KOPT-K1 (cell line): ENCODE measurements around the gene TMIE.

Source experiments
- H3K27ac ChIP-seq: fragments of 200-600 bp; sonication (generic); 2 replicates; pipeline ENCODE4 v1.5.1; 2016; ENCODE audit warnings: antibody characterized with exemption, mild to moderate bottlenecking, low read depth, low read length; ENCODE audit not compliant: poor library complexity, severe bottlenecking
- H3K36me3 ChIP-seq: fragments of 200-600 bp; sonication (generic); 2 replicates; pipeline ENCODE4 v1.5.1; 2017; ENCODE audit warnings: antibody characterized with exemption, mild to moderate bottlenecking, low read length, moderate library complexity; ENCODE audit not compliant: insufficient read depth
- H3K9me3 ChIP-seq: fragments of 200-600 bp; sonication (generic); 2 replicates; pipeline ENCODE4 v1.5.1; 2017; ENCODE audit warnings: antibody characterized with exemption, low read length, mild to moderate bottlenecking; ENCODE audit not compliant: insufficient read depth, poor library complexity, severe bottlenecking

Gene TMIE

GRCh38 chr3:46715507-46716175, 14.4 kb downstream of the TMIE start:
- Histone ChIP-seq H3K27ac (no peak overlapping the region), H3K36me3 (no peaks in the 10 kb centered on the region), H3K9me3 (no peaks in the 10 kb centered on the region)

GRCh38 chr3:46716461-46717441, 15.6 kb downstream of the TMIE start:
- Histone ChIP-seq H3K27ac (no peak overlapping the region), H3K9me3 (no peaks in the 10 kb centered on the region), H3K36me3 (no peaks in the 10 kb centered on the region)

DNA sequence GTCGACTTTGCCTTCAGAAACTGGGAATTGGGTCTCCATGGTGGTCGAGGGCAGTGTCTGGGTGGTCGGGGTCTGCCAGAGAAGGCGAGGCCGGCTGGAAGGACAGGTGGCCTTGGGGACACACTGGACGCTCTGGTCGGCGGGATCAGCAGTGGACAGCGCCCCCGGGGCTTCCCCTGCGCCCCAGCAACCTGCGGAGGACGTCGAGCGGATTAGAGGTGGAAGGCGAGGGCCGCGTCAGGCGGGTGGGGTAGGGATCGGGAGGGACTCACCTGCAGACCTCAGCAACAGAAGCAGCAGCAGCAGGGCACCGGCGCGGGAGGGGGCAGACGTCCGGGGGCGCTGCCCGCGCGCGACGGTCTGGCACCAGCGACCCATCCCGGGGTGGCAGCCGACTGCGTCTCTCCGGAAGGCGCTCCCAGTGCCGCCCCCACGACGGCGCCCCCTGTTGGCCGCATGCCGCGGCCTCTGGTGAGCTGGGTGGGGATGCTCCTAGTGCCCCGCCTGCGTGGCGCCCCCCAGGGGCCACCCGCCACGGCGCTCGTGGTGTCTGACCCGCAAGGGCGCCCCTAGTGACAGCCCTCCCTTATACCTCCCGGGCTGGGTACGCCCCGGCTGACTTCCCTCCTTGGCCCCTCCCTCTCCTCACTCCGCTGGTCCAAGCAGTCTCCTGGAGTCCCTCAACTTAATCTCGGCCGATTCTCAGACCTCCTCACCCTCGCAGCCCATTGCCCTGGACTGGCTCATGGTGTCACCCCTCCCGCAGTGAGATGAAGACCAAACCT, 16.4 kb downstream of the TMIE start, which contains the start of gene PRSS50:
PRSS50 (minus strand) TSS at position 423 of the 785 bp plus-strand sequence; CDS start at position 378, 45 bp downstream.
- Histone ChIP-seq H3K9me3 (no peaks in the 10 kb centered on the region), H3K36me3 (no peaks in the 10 kb centered on the region), H3K27ac (no peak within 1 kb of the TSS)

DNA sequence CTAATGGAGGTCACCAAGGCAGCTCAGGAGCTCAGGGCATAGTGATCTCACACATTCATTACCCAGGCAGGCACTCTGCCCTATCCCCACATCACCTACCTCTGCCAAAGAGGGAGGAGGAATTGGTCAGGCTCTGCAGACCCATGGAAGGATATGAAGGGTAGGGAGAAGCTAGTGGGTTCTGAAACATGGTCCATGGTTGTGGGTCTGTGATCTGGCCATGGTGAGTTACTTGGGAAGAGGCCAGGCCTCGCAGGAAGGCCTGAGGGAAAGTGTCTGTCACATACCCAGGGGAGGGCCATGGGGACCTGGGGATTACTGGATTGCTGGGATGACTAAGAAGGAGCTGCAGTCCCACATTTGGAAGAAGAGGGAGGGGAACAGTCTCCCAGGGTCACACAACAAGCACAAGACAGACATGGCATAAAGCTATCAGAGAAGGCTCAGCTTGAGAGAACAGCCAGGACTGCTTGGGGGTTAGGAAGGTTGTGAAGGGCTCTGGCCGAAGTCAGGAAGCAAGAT, 17.9 kb downstream of the TMIE start:
- no peaks in the 10 kb centered on the region for H3K36me3 ChIP-seq
- no peak overlapping the region for H3K27ac ChIP-seq
- no peaks in the 10 kb centered on the region for H3K9me3 ChIP-seq

DNA sequence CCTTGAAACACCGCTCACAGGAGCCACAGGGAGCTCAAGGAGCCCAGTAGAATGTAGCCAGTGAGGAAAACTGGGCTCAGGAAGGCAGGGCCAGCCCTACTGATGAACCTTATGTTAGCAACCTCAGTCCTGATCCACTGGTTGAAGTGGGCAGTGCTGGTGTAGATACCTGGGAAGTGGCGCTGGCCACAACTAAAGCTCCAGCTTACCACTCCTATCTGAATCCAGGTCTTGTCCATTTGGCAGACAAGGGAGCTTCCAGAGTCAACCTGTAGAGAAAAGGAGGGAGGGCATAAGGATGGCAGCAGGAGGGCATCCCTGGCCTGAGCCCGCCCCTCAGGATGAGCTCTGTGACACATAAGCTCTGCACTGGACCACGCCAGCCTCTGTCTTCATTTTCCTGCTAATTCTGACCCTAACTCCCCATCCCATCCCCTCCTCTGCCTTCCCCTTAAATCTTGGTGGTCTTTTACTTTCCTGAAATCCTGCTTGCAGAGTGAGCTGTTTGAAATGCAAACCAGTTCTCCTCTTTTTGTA, 18.6 kb downstream of the TMIE start:
- no peaks in the 10 kb centered on the region for H3K9me3 ChIP-seq
- no peak overlapping the region for H3K27ac ChIP-seq
- no peaks in the 10 kb centered on the region for H3K36me3 ChIP-seq

DNA sequence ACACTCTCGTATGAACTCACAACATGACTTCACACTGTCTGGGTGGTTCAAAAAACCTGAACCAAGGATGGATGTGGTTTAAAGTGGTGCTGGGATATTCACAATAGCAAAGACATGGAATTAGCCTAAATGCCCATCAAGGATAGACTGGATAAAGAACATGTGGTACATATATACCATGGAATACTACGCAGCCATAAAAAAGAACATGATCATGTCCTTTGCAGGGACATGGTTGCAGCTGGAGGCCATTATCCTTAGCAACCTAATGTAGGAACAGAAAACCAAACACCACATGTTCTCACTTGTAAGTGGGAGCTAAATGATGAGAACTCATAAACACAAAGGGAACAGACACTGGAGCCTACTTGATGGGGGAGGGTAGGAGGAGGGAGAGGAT, 19.8 kb downstream of the TMIE start:
- Histone ChIP-seq H3K27ac (no peak overlapping the region), H3K36me3 (no peaks in the 10 kb centered on the region), H3K9me3 (no peaks in the 10 kb centered on the region)

DNA sequence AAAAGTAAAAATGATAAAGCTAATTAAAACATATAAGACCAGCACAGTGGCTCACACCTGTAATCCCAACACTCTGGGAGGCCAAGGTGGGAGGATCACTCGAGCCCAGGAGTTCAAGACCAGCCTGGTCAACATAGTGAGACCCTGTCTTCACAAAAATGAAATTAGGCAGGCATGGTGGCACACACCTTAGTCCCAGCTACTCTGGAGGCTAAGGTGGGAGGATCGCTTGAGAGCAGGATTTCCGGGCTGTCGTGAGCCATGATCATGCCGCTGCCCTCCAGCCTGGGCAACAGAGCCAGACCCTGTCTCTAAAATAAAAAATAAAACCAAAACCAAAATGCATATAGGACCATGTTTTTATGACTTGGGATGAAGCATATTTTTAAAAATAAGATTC, 21.3 kb downstream of the TMIE start:
- Histone ChIP-seq H3K36me3 (no peaks in the 10 kb centered on the region), H3K27ac (no peak overlapping the region), H3K9me3 (no peaks in the 10 kb centered on the region)

DNA sequence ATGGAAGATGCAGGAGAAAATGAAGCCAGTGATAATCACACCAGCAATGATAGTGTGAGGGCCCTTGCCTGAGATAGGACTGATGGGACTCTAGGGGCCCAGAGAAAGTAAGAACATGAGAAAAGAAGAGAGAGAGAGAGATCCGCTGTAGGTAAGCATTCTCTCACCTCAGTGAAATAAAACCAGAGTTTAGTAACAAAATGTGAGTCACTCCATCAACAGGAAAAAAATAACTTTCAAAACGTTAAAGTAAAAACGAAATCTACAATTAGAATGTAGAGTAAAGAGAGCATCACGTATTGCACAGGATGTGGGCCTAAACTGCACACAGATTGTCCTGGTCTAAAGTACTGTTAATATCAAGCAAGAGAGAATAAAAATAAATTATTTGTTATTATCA, 23.2 kb downstream of the TMIE start:
- Histone ChIP-seq H3K36me3 (no peaks in the 10 kb centered on the region), H3K27ac (no peak overlapping the region), H3K9me3 (no peaks in the 10 kb centered on the region)

DNA sequence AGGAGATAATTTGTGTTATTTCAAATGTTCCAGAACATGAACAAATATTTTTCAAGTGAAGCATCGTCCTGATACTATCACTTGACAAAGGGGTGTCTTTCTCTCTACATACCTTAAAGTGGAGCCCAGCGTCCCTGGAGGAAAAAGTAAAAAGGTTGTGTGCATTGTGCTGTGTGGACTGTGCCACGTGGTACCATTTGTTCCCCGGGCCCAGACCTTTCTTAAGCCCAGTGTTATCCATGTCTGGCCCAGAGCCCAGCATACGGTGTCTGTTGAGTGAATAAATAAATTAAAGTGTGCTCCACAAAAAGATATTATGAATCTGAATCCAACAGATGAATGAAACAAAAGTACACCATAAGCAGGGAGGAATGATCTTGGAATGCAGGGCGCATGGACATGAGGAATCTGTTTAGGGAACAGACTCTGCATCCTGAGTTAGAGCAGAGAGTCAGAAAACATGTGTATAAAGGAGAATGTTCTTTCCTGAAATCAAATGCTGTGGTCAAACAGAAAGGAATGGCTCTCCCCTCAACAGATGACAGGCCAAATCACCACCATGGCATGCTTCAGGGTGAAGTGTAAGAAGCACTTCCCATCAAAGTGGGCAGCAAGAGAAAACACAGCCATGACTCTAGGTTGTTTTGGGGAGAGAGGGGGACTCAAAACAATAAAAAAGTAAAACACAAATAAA, 24.6 kb downstream of the TMIE start:
- H3K27ac ChIP-seq, result no peak overlapping the region
- no peaks in the 10 kb centered on the region for H3K9me3 ChIP-seq
- no peaks in the 10 kb centered on the region for H3K36me3 ChIP-seq

DNA sequence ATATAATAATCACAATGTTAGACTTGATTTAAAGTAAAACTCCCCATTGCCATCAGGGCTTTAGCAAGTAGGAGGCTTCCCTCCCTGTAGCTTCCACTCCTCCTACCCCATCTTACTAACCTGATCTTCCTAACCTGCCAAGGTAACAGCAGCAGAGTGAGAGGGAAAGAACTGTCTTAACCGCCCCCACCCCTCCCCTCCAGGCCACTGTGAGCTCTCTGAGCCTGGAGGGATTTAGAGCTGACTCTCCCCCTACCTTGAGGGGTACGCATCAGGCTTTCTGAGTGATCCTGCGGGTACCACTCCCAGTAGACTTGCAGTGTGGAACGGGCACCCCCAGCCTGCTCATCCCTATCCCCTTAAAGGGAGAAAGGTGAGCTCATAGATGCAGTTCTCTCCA, 27.8 kb downstream of the TMIE start:
- no peak overlapping the region for H3K27ac ChIP-seq
- no peaks in the 10 kb centered on the region for H3K9me3 ChIP-seq
- H3K36me3 ChIP-seq, result no peaks in the 10 kb centered on the region

DNA sequence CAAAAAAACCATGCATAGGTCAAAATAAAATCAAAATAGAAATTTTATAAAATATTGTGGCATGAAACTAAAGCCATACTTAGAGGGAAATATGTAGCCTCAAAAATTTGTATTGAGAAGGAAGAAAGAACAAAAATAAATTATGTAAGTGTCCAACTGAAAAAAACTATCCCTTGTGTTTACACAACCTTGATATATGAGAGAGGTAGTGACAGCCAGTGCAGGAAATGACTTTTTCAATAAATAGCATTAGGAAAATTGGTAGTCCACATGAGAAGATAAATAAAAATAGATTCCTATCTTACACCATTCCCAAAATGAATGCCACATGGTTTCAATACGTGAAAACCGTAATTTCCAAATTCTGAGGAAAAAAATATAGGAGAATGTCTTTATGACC, 29.6 kb downstream of the TMIE start:
- H3K27ac ChIP-seq, result no peak overlapping the region
- H3K36me3 ChIP-seq, result no peaks in the 10 kb centered on the region
- no peaks in the 10 kb centered on the region for H3K9me3 ChIP-seq

DNA sequence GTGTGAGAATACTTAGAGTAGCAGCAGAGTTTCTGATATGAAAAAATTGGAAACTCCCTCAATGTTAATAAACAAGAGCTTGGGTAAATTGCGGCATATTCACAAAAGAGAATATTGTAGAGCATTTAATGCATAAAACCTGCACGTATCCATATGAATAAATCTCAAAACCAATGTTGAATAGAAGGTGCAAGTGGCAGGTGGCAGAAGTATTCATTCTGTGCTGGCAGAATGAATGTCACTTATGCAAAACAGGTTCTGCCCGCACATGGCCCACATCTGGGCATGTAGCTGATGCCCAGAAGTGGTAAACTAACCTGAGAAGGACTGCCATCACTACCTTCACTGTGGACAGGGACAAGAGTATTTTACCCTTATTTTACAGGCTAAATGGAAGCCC, 30.6 kb downstream of the TMIE start:
- H3K9me3 ChIP-seq, result no peaks in the 10 kb centered on the region
- no peaks in the 10 kb centered on the region for H3K36me3 ChIP-seq
- no peak overlapping the region for H3K27ac ChIP-seq

DNA sequence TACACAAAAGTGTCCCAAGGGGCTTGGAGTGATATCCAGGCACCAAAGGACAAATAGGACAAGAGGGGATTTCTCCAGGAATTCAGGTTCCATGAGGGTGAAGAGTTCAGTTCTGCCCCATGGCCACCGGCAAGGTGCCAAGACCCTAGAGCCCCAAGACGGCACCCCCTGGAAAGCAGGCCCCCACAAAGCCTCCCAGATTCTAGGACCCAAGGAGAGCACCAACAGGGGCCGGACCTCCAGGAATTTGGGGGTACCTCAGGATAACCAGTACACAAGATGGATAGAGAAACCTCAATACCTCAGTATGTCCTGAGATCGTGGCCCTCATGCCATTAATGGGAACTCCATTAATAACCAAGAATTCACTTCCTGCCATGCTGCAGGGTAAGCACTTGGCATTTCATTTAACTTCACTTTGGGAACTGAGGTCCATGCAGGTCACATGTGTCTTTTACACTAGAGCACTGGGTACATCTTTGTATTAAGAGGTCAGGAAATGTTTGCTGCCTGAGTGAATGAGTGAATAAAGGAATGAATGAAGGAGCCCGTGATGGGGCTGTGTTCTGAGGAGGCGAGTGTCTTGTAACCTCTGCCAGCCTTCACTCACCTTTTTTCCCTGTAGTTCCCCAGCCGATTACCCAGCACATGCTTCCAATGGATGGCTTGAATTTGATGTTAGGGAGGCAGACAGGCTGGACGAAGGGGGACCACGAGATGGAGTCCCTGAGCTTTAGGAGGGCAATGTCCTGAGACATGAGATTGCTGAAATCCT, 32.0 kb downstream of the TMIE start:
- Histone ChIP-seq H3K36me3 (no peaks in the 10 kb centered on the region), H3K27ac (no peak overlapping the region), H3K9me3 (no peaks in the 10 kb centered on the region)

DNA sequence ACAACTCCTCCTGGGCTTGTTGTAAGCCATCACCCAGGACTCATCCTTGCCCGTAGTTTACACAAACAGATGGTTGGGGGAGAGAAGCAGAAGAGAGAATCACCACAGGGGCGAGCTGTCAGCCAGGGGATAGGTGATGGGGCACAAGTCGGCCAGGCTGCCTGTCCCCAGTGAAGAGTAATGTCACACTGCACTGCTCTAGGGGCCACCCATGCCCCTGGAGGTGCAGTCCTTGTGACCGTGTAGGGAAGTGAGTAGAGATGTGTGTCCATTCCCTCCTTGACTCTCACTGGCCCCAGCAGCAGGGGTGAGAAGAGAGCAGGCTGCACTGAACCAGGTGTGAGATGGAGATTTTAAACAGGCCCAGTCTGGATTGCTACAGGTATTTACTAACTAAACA, 33.6 kb downstream of the TMIE start:
- Histone ChIP-seq H3K27ac (no peak overlapping the region), H3K36me3 (no peaks in the 10 kb centered on the region), H3K9me3 (no peaks in the 10 kb centered on the region)
